Sigmoid colon (tissue), 4 donors: ENCODE data around the gene LPAR3.

Source experiments
- EP300 ChIP-seq, 4 donors: sonication (generic); formaldehyde crosslinking; IDR thresholded peaks; one replicate each; pipeline ENCODE4 v1.6.1; 2017; ENCODE audit warnings: antibody characterized with exemption in 4 of 4
- POLR2A ChIP-seq, 2 donors: fragments of 450-650 bp; IDR thresholded peaks; one replicate each; pipeline ENCODE4 v1.6.1; 2016; ENCODE audit warnings: antibody characterized with exemption in 2 of 2, mild to moderate bottlenecking in 2 of 2, moderate library complexity in 2 of 2
- POLR2AphosphoS5 ChIP-seq, 4 donors: sonication (generic); formaldehyde crosslinking; IDR thresholded peaks; one replicate each; pipeline ENCODE4 v1.6.1; 2017; ENCODE audit warnings: antibody characterized with exemption in 4 of 4
- TF ChIP-seq, protein P1 (sequence below), 4 experiments: fragments of 450-650 bp in 3 of 4; fragments of 200-600 bp in 1 of 4; IDR thresholded peaks; one replicate each; pipeline ENCODE4 v1.5.1; 2016 to 2019; ENCODE audit warnings: antibody characterized with exemption in 4 of 4, mild to moderate bottlenecking in 3 of 4, moderate library complexity in 2 of 4

DNA sequence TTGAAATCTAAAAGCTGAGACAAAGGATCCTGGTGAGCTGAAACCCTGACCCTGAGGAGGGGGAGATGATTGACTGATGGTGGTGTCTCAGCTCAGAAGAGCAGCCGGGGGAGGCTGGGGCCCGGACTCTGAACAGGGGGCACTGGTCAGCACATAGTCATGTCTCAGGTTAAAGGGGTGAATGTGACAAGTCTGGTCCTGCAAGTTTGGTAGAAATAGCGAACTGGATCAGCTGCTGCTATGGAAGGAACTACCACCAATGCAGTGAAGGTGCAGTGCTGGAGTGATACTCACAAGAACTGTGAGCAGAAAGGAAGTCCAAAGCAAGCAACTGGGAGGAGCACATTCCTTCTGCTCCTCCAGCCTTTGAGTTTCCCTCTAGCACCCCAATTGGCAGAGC, 104.0 kb downstream of the LPAR3 start:
- TF ChIP-seq, protein P1, sequence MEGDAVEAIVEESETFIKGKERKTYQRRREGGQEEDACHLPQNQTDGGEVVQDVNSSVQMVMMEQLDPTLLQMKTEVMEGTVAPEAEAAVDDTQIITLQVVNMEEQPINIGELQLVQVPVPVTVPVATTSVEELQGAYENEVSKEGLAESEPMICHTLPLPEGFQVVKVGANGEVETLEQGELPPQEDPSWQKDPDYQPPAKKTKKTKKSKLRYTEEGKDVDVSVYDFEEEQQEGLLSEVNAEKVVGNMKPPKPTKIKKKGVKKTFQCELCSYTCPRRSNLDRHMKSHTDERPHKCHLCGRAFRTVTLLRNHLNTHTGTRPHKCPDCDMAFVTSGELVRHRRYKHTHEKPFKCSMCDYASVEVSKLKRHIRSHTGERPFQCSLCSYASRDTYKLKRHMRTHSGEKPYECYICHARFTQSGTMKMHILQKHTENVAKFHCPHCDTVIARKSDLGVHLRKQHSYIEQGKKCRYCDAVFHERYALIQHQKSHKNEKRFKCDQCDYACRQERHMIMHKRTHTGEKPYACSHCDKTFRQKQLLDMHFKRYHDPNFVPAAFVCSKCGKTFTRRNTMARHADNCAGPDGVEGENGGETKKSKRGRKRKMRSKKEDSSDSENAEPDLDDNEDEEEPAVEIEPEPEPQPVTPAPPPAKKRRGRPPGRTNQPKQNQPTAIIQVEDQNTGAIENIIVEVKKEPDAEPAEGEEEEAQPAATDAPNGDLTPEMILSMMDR (IDR thresholded peaks at IDR 0.05), result no peak
- TF ChIP-seq POLR2A (IDR thresholded peaks at IDR 0.05), result no peak
- no peak for TF ChIP-seq POLR2AphosphoS5 (IDR thresholded peaks at IDR 0.05)
- TF ChIP-seq EP300 (IDR thresholded peaks at IDR 0.05), result no peak
